ENCODE measurements around the gene SLC5A12.

The SLC5A12 gene

DNA sequence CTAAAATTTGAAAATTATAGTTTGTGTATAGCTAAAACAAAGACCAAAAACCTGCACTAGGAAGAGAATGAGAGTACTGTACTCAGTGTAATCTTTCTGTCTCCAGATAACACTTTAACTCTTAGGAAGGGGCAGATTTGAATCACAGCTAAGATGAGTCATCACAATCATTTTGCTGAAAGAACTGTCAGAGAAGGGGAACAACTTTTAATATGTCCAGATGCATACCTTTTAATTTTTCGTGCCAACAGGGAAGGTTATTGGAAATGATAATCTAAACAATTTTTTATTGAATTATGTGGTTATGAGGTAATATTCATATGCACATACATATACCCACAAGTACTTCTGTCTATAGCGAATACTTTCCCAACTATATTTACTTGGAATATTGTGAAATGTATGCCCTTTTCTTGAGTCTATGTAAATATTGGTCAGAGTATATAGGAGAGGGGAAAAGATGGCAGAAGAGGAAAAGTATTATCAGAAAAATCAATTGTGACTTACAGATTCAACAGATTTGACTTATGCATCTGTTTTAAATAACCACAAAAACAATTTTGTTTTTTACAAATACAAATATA lies 98.7 kb downstream of the SLC5A12 start:
- in situ Hi-C loops (cut with MboI; ENCODE audit: low pct_unique_long_range_greater_than_20kb, low sequenced_read_pairs, unreplicated experiment) = no loop called here
- no peak for TF ChIP-seq CTCF (IDR thresholded peaks at IDR 0.05; ENCODE audit: extremely low read depth, insufficient read depth, missing control alignments)
- no peak for DNase-seq (ENCODE audit: low spot score)

DNA sequence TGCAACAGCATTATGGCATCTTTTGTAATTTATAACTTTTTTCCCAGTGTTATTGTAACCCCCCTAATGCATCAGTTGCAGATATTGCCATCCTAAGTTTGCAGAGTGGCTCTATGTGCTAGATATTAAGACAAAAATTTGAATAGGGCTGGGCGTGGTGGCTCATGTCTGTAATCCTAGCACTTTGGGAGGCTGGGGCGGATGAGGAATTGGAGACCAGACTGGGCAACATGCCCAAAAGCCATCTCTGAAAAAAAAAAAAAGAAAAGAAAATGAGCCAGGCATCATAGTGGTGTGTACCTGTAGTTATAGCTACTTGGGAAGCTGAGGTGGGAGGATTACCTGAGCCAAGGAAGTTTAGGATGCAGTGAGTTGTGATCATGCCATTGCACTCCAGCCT lies 99.7 kb downstream of the SLC5A12 start:
- in situ Hi-C loops (cut with MboI; ENCODE audit: low pct_unique_long_range_greater_than_20kb, low sequenced_read_pairs, unreplicated experiment) = no loop called here
- TF ChIP-seq CTCF (IDR thresholded peaks at IDR 0.05; ENCODE audit: extremely low read depth, insufficient read depth, missing control alignments) = no peak
- no peak for DNase-seq (ENCODE audit: low spot score)

DNA sequence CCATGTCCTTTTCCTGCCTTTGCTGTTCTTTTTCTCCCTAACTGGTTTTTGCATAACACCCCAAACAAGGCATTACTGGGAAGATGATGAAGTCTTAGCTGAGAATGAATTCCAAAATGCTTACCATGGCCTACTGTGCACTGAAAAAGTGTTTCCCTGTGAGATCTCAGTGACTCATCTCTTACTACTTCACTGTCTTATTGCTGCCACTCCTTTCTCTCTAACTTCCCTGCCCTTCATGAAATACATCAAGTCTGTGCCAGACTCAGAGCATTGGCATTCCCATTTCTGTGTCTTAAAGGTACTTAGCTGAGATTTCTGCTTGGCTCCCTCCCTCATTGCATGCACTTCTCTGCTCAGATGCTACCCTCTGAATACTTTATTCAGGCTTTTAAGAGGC lies 100.7 kb downstream of the SLC5A12 start:
- in situ Hi-C loops (cut with MboI; ENCODE audit: low pct_unique_long_range_greater_than_20kb, low sequenced_read_pairs, unreplicated experiment) = no loop called here
- DNase-seq (ENCODE audit: low spot score) = no peak
- no peak for TF ChIP-seq CTCF (IDR thresholded peaks at IDR 0.05; ENCODE audit: extremely low read depth, insufficient read depth, missing control alignments)

GRCh38 chr11:26620282-26621045 lies 101.4 kb downstream of the SLC5A12 start:
- DNase-seq (ENCODE audit: low spot score) = no peak
- in situ Hi-C loops (cut with MboI; ENCODE audit: low pct_unique_long_range_greater_than_20kb, low sequenced_read_pairs, unreplicated experiment) = no loop called here
- no peak for TF ChIP-seq CTCF (IDR thresholded peaks at IDR 0.05; ENCODE audit: extremely low read depth, insufficient read depth, missing control alignments)

- no peak for DNase-seq (ENCODE audit: low spot score)
- in situ Hi-C loops (cut with MboI; ENCODE audit: low pct_unique_long_range_greater_than_20kb, low sequenced_read_pairs, unreplicated experiment) = no loop called here
- TF ChIP-seq CTCF (IDR thresholded peaks at IDR 0.05; ENCODE audit: extremely low read depth, insufficient read depth, missing control alignments) = no peak
Observed at GRCh38 chr11:26618441-26618840, 103.4 kb downstream of the SLC5A12 start.
